ENCODE results near the gene HYOU1. TPM values are rescaled to one million over a fixed set of nuclear protein-coding genes. Genes with fewer than 3 reads are reported as not detected.

HYOU1 gene
- total and polyA plus RNA-seq, 2 of the 8 experiments (the other 6 are each of a cell fraction or from before 2014, with no cell fraction given): 239 to 295 TPM

- TF ChIP-seq CTCF (IDR thresholded peaks at IDR 0.05; ENCODE audit: control extremely low read depth in 1 of 3, insufficient read depth in 1 of 3, low read depth in 1 of 3, low read length in 3 of 3) (peak; percentile 28 to 42 (median 40)), ATF3 (IDR thresholded peaks at IDR 0.05; ENCODE audit: insufficient read depth, low read depth, low read length) (no peak), ASH2L (IDR thresholded peaks at IDR 0.05; ENCODE audit: low read length) (peak; percentile 18), TEAD4 (IDR thresholded peaks at IDR 0.05; ENCODE audit: low read depth, low read length) (0 out of 2 replicates have a peak, but pooled peaks have one; percentile 6), CTBP2 (IDR thresholded peaks at IDR 0.05; ENCODE audit: borderline replicate concordance, insufficient read depth, insufficient read length, low read length) (no peak), CBX8 (IDR thresholded peaks at IDR 0.05; ENCODE audit: borderline replicate concordance, low read depth, low read length) (no peak), CHD2 (IDR thresholded peaks at IDR 0.05; ENCODE audit: low read length) (no peak; the same call in 1 of the 2 replicates), RAD21 (IDR thresholded peaks at IDR 0.05 in 1 of 2, conservative IDR thresholded peaks at IDR 0.05 in 1 of 2; ENCODE audit: low read depth in 2 of 2, low read length in 2 of 2) (peak in 1 of 2 experiments; percentile 14; a peak in 1 of 4 replicates), TAF1 (IDR thresholded peaks at IDR 0.05; ENCODE audit: low read depth, low read length) (peak; percentile 76), NRF1 (IDR thresholded peaks at IDR 0.05; ENCODE audit: low read depth, low read length) (no peak), CREB1 (IDR thresholded peaks at IDR 0.05) (peak; percentile 74), EP300 (IDR thresholded peaks at IDR 0.05; ENCODE audit: borderline replicate concordance in 1 of 2, low read depth in 2 of 2, low read length in 2 of 2) (no peak), KDM1A (IDR thresholded peaks at IDR 0.05; ENCODE audit: borderline replicate concordance, low read length) (no peak), SIN3A (conservative IDR thresholded peaks at IDR 0.05 in 1 of 2, IDR thresholded peaks at IDR 0.05 in 1 of 2; ENCODE audit: low read depth in 1 of 2, low read length in 2 of 2) (0 out of 4 replicates have a peak, but pooled peaks have one; percentile 39 to 63), SP1 (IDR thresholded peaks at IDR 0.05; ENCODE audit: low read depth, low read length) (peak; percentile 48; the same call in 1 of the 2 replicates), TCF12 (IDR thresholded peaks at IDR 0.05; ENCODE audit: low read depth, low read length) (0 out of 2 replicates have a peak, but pooled peaks have one; percentile 10), POLR2A (IDR thresholded peaks at IDR 0.05; ENCODE audit: control extremely low read depth in 1 of 2, low read depth in 2 of 2, low read length in 2 of 2) (peak; percentile 42 to 66; a peak in 2 of 3 replicates), RXRA (IDR thresholded peaks at IDR 0.05; ENCODE audit: insufficient read depth, low read depth, low read length) (no peak), JUND (IDR thresholded peaks at IDR 0.05; ENCODE audit: low read length) (no peak), GABPA (IDR thresholded peaks at IDR 0.05; ENCODE audit: borderline replicate concordance, insufficient read depth, low read length) (peak; percentile 21; the same call in 1 of the 2 replicates)
These were observed at the start of gene HYOU1 (continued) for GRCh38 chr11:119057000-119057769.

All from H1 (cell line).